ENCODE measurements around the gene NUP210. TPM values are rescaled to one million over a fixed set of nuclear protein-coding genes. Genes with fewer than 3 reads are reported as not detected.

The NUP210 gene
- total and polyA plus RNA-seq, 2 experiments from 2014 or later, result 13.8 to 73.9 TPM

DNA sequence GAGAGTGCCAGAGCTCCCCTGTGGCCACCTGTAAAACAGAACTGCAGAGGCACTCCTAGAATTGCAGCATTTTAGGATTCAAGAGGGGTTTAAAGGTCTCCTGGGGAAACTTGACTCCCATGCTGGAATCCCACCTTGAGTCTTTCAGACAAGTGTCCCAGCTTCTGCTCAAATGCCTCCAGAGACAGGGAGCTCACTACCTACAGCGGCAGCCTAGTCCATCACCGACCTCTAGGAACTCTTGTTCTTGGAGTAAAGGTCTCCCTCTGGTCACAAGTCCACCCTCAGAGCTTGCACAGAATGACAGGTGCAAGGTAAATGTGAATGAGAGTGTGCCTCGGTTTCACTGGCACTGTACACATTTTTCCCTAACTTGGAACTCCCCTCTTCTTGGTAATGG lies 72.0 kb downstream of the NUP210 start:
- peaks cover 64% of the 10 kb centered on the region for H3K4me1 Mint-ChIP-seq
- no peaks in the 10 kb centered on the region for H3K9me2 ChIP-seq (ENCODE audit: insufficient read depth)
- H3K4me2 ChIP-seq, result peak overlapping the region; percentile 61
- peaks cover 49% of the 10 kb centered on the region for H3K4me1 ChIP-seq (ENCODE audit: insufficient read depth)
- H3K36me3 ChIP-seq (ENCODE audit: insufficient read depth), result peaks cover 9% of the 10 kb centered on the region
- peaks cover 17% of the 10 kb centered on the region for H3F3A ChIP-seq (replicated peaks; ENCODE audit: low read depth)
- DNase-seq (ENCODE audit: low spot score) (no peak), ATAC-seq (no peak)
- H3K27me3 Mint-ChIP-seq (ENCODE audit: insufficient read depth, low read depth, poor library complexity), result peaks cover 20% of the 10 kb centered on the region
- H3K27ac ChIP-seq (ENCODE audit: low read depth), result peak overlapping the region; percentile 93
- peak overlapping the region; percentile 97 for H3K27ac Mint-ChIP-seq
- no peak overlapping the region for H2AFZ ChIP-seq
- peak overlapping the region; percentile 33; the same call in 1 of the 2 replicates for H3K4me3 ChIP-seq
- no peaks in the 10 kb centered on the region; the same call in 2 of the 3 replicates for H3K9me3 Mint-ChIP-seq
- no peaks in the 10 kb centered on the region for H3K27me3 ChIP-seq (ENCODE audit: insufficient read depth)
- TF ChIP-seq JUNB (IDR thresholded peaks at IDR 0.05; ENCODE audit: unreplicated experiment), result no peak
- TF ChIP-seq STAT1 (IDR thresholded peaks at IDR 0.05; ENCODE audit: unreplicated experiment), result no peak
- no peak for TF ChIP-seq NANOG (IDR thresholded peaks at IDR 0.05; ENCODE audit: borderline replicate concordance)
- no peak for TF ChIP-seq POLR2AphosphoS5 (IDR thresholded peaks at IDR 0.05; ENCODE audit: low read depth)
- H3K79me2 ChIP-seq (replicated peaks; ENCODE audit: insufficient read depth), result no peaks in the 10 kb centered on the region
- H3K36me3 Mint-ChIP-seq (ENCODE audit: low read depth), result peaks cover 56% of the 10 kb centered on the region
- no peaks in the 10 kb centered on the region for H4K20me1 ChIP-seq (replicated peaks; ENCODE audit: insufficient read depth)
- peak overlapping the region; percentile 61 for H3K4me3 Mint-ChIP-seq

DNA sequence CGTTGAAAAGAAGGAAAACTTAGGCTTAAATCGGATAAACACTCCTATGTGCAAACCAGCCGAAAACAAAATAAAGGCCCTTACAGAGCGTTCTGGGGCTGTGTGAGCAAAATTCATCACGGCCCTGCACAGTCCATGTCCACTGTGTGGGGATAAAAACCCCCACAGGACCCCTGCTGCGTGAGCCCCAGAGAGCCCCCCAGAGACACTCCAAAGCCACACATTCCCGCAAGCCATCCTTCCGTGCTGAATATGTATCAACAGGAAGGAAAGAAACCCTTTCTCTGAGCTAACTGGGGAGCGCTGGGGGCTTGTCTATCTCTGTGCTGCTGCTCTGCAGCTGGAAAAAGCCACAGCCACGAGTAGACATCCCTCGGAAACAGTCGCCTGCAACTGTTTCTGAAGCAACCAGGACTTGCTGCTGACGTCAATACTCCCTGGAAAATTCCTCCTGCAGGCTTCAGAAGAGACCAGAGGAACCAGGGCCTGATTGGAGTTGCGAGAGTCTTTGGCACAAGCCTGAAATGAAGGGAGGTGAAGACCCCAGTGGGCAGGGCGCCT lies 72.7 kb downstream of the NUP210 start:
- peak overlapping the region; percentile 97 for H3K27ac Mint-ChIP-seq
- H3K27me3 ChIP-seq (ENCODE audit: insufficient read depth), result no peaks in the 10 kb centered on the region
- peak overlapping the region; percentile 33 for H3K4me3 ChIP-seq
- TF ChIP-seq CREB1 (CRISPR knock-in tag; IDR thresholded peaks at IDR 0.05; ENCODE audit: low read depth) (peak; percentile 5; the same call in 1 of the 2 replicates), STAT1 (IDR thresholded peaks at IDR 0.05; ENCODE audit: unreplicated experiment) (no peak)
- peaks cover 17% of the 10 kb centered on the region for H3F3A ChIP-seq (replicated peaks; ENCODE audit: low read depth)
- peak overlapping the region; percentile 61 for H3K4me3 Mint-ChIP-seq
- peak overlapping the region; percentile 93 for H3K27ac ChIP-seq (ENCODE audit: low read depth)
- no peaks in the 10 kb centered on the region; the same call in 2 of the 3 replicates for H3K9me3 Mint-ChIP-seq
- no peaks in the 10 kb centered on the region for H3K79me2 ChIP-seq (replicated peaks; ENCODE audit: insufficient read depth)
- no peak overlapping the region for H2AFZ ChIP-seq
- H4K20me1 ChIP-seq (replicated peaks; ENCODE audit: insufficient read depth), result no peaks in the 10 kb centered on the region
- peaks cover 20% of the 10 kb centered on the region for H3K27me3 Mint-ChIP-seq (ENCODE audit: insufficient read depth, low read depth, poor library complexity)
- H3K4me1 ChIP-seq (ENCODE audit: insufficient read depth), result peaks cover 49% of the 10 kb centered on the region
- ATAC-seq (peak; percentile 30), DNase-seq (ENCODE audit: low spot score) (peak; percentile 61)
- H3K4me1 Mint-ChIP-seq, result peaks cover 64% of the 10 kb centered on the region
- peak overlapping the region; percentile 61 for H3K4me2 ChIP-seq
- H3K36me3 Mint-ChIP-seq (ENCODE audit: low read depth), result peaks cover 57% of the 10 kb centered on the region
- no peaks in the 10 kb centered on the region for H3K9me2 ChIP-seq (ENCODE audit: insufficient read depth)
- H3K36me3 ChIP-seq (ENCODE audit: insufficient read depth), result peaks cover 9% of the 10 kb centered on the region

DNA sequence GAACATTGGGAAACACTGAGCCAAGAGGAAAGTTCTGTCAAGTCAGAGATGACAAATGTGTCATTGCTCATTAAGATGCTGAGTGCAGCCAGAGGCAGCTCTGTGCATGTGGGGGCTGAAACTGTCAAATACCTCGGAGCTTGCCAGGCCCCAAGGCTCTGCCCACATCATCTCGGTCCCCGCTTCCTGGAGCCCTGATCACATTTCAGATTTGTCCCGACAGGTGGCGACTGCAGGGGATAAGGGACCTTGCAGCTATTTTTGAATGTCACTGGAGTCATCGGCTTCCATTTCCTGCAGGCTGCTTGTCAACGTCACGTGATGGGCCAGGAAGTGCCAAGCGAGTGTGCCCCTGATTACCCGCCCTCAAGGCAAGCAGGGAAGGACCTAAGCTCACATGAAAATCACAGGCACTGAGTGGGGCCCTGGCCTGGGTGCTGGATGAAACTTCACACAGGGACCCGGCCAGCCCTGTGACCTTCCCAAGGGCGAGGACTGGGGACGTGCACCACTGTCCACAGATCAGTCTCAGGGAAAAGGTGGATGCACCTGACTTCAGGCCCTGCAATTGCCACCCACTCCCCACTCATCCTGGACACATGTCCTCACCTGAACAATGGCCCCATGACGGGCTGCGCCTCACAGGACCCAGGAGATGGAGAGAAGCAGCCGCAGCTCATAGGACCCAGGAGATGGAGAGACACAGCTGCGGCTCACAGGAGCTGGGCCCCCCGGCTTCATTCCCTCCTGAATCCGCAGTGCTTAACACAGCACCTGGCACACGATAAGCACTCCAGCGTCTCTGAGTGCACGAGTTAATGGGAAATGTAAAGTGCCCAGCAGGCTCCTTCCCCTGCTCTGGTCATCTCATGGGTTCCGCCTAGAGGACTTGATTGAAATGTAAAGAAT lies 73.4 kb downstream of the NUP210 start:
- ATAC-seq (peak; percentile 69), DNase-seq (ENCODE audit: low spot score) (peak; percentile 78)
- Mint-ChIP-seq H3K36me3 (ENCODE audit: low read depth) (peaks cover 59% of the 10 kb centered on the region), H3K27ac (peak overlapping the region; percentile 97), H3K9me3 (no peaks in the 10 kb centered on the region; the same call in 2 of the 3 replicates), H3K4me3 (peak overlapping the region; percentile 61), H3K4me1 (peaks cover 64% of the 10 kb centered on the region), H3K27me3 (ENCODE audit: insufficient read depth, low read depth, poor library complexity) (peaks cover 20% of the 10 kb centered on the region)
- no peaks in the 10 kb centered on the region for H3K9me2 ChIP-seq (ENCODE audit: insufficient read depth)
- peak overlapping the region; percentile 61 for H3K4me2 ChIP-seq
- peaks cover 49% of the 10 kb centered on the region for H3K4me1 ChIP-seq (ENCODE audit: insufficient read depth)
- no peaks in the 10 kb centered on the region for H3K27me3 ChIP-seq (ENCODE audit: insufficient read depth)
- peak overlapping the region; percentile 93 for H3K27ac ChIP-seq (ENCODE audit: low read depth)
- peaks cover 17% of the 10 kb centered on the region for H3F3A ChIP-seq (replicated peaks; ENCODE audit: low read depth)
- H4K20me1 ChIP-seq (replicated peaks; ENCODE audit: insufficient read depth), result no peaks in the 10 kb centered on the region
- peaks cover 6% of the 10 kb centered on the region for H3K36me3 ChIP-seq (ENCODE audit: insufficient read depth)
- no peak overlapping the region for H2AFZ ChIP-seq
- 0 out of 2 replicates have a peak overlapping the region, but pooled peaks have one; percentile 13 for H3K4me3 ChIP-seq
- H3K79me2 ChIP-seq (replicated peaks; ENCODE audit: insufficient read depth), result no peaks in the 10 kb centered on the region
- TF ChIP-seq, protein P1, sequence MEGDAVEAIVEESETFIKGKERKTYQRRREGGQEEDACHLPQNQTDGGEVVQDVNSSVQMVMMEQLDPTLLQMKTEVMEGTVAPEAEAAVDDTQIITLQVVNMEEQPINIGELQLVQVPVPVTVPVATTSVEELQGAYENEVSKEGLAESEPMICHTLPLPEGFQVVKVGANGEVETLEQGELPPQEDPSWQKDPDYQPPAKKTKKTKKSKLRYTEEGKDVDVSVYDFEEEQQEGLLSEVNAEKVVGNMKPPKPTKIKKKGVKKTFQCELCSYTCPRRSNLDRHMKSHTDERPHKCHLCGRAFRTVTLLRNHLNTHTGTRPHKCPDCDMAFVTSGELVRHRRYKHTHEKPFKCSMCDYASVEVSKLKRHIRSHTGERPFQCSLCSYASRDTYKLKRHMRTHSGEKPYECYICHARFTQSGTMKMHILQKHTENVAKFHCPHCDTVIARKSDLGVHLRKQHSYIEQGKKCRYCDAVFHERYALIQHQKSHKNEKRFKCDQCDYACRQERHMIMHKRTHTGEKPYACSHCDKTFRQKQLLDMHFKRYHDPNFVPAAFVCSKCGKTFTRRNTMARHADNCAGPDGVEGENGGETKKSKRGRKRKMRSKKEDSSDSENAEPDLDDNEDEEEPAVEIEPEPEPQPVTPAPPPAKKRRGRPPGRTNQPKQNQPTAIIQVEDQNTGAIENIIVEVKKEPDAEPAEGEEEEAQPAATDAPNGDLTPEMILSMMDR (conservative IDR thresholded peaks at IDR 0.05; ENCODE audit: low read depth in 2 of 2), result peak; percentile 35 to 67; a peak in 3 of 4 replicates
- TF ChIP-seq, protein P2, sequence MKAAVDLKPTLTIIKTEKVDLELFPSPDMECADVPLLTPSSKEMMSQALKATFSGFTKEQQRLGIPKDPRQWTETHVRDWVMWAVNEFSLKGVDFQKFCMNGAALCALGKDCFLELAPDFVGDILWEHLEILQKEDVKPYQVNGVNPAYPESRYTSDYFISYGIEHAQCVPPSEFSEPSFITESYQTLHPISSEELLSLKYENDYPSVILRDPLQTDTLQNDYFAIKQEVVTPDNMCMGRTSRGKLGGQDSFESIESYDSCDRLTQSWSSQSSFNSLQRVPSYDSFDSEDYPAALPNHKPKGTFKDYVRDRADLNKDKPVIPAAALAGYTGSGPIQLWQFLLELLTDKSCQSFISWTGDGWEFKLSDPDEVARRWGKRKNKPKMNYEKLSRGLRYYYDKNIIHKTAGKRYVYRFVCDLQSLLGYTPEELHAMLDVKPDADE (IDR thresholded peaks at IDR 0.05), result no peak
- no peak for TF ChIP-seq POLR2AphosphoS5 (IDR thresholded peaks at IDR 0.05; ENCODE audit: low read depth)
- no peak for TF ChIP-seq STAT1 (IDR thresholded peaks at IDR 0.05; ENCODE audit: unreplicated experiment)
- TF ChIP-seq ZNF331 (CRISPR knock-in tag; IDR thresholded peaks at IDR 0.05; ENCODE audit: low read depth), result no peak
- peak; percentile 83 for TF ChIP-seq NANOG (IDR thresholded peaks at IDR 0.05; ENCODE audit: borderline replicate concordance)

Measured in GM23338 (cell line).